Measurements from ENCODE around the gene PSMA1. TPM values are rescaled to one million over a fixed set of nuclear protein-coding genes. Genes with fewer than 3 reads are reported as not detected.
"Not testable (repeated sequence)": the region's sequence is repeated elsewhere in the genome, so short reads cannot be mapped to it uniquely, and the experiment has no call there.

PSMA1 gene
- 100 to 1,000 TPM in 1 of 2 donors, 10 to 100 TPM in 1; 68.7 to 135 TPM for total RNA-seq

DNA sequence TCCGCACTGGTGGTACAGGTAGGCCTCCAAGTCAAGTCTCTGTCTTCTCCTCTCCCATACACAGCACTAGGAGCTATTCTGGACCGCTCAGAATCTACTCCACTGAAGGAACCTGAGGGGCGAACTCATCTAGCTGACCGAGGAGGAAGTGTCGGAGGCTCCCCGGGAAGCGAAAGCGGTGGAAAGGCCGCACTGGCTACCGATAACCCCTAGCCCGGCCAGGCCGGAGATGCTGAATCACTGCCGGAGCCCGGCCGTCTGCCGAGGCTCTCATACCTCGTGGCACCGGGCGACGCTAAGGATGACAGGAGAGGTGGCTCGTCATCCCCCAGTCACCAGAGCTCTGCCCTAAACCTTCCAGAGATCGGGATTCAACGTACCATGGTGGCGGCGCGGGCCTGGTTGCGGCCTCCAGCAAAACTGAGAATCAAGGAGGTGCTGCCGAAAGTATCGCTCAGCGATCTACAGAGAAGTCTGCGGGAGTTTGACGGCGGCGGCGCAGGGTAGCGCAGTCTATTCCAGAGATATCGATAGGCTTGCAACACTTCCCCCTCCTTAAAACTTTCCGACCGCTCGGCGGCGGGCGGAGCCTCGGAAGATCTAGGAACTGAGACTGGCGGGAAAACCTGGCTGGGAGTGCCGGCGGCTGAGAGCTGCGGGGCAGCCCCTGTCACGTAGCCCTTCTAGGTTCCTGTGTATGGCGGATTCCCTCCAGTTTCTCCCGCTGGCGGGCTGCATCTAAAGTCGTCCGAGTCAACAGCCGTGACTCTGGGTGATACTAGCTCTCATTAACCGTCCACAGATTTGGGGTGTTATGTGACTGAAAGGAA lies at the start of gene PSMA1:
PSMA1 (minus strand) TSS at position 470 of the 830 bp plus-strand sequence; CDS start at position 383, 87 bp downstream.
- H3K9me3 ChIP-seq = no peaks in the 10 kb centered on the region
- H3K36me3 ChIP-seq = no peaks in the 10 kb centered on the region
- H3K27ac ChIP-seq = peak within 1 kb of the TSS; percentile 83 to 85
- H3K4me3 ChIP-seq = peak within 1 kb of the TSS; percentile 67 to 70
- intact Hi-C loops (cut with DNase I) = no loop called here
- no peaks in the 10 kb centered on the region for H3K4me1 ChIP-seq (replicated peaks)
- DNase-seq (ENCODE audit: low spot score) = peak; percentile 94
- under 1% methylated on average over 55 of the region's 56 CpGs for WGBS
- TF ChIP-seq CTCF (IDR thresholded peaks at IDR 0.05) = peak; percentile 36 to 89 (median 60)
- TF ChIP-seq POLR2AphosphoS5 (IDR thresholded peaks at IDR 0.05) = peak; percentile 96
- TF ChIP-seq POLR2A (IDR thresholded peaks at IDR 0.05) = peak; percentile 82
- no peaks in the 10 kb centered on the region for H3K27me3 ChIP-seq (replicated peaks; ENCODE audit: insufficient read depth)

- intact Hi-C loops (cut with DNase I); H3K27ac ChIP-seq: not testable (repeated sequence)
- 71% methylated on average over 6 of the region's 6 CpGs for WGBS
These were observed 49.3 kb upstream of the PSMA1 start for GRCh38 chr11:14569516-14569915.

GRCh38 chr11:14567064-14567651 lies 47.0 kb upstream of the PSMA1 start:
- WGBS = 92% methylated on average over 3 of the region's 3 CpGs
- TF ChIP-seq POLR2A (IDR thresholded peaks at IDR 0.05) = no peak
- TF ChIP-seq CTCF (IDR thresholded peaks at IDR 0.05) = no peak
- TF ChIP-seq POLR2AphosphoS5 (IDR thresholded peaks at IDR 0.05) = no peak

More at GRCh38 chr11:14569516-14569915, 49.3 kb upstream of the PSMA1 start:
- H3K4me3 ChIP-seq; H3K4me1 ChIP-seq (replicated peaks); H3K27me3 ChIP-seq (replicated peaks; ENCODE audit: insufficient read depth); DNase-seq (ENCODE audit: low spot score); H3K36me3 ChIP-seq; H3K9me3 ChIP-seq: not testable (repeated sequence)

DNA sequence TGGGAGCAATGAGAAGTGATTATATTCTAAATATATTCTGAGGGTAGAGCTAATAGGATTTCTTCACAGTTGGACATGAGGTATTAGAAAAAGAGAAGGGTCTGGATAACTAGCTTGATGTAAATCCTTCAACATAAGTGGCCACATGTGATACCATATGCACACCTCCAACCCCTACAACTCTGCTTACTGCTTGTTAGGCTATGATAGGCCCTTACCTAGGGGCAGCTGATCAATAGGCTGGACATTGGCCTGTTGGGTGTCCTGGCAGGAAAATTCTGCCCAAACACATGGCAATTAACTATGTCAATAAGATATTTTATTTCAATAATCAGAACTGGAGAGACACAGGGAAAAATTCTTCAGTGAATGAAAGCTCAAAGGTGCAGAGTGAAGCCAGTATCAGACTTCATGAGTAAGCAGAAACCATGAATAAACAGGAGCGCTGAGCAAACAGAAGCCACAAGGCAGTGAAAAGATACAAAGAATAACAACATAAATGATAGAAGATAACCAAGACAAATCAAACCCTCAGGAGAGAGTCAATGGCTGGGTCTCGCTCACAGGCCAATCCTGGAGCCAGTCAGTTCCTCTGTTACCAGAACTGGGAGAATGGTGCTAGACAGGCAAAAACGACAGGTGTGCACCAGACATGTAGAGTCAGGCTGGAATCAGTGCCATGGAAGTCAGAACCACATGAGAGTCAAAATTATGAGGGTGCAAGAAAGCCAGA lies 46.3 kb upstream of the PSMA1 start:
- no peak for DNase-seq (ENCODE audit: low spot score)
- intact Hi-C loops (cut with DNase I) = no loop called here

More at GRCh38 chr11:14567064-14567651, 47.0 kb upstream of the PSMA1 start:
- H3K36me3 ChIP-seq = no peaks in the 10 kb centered on the region
- peak overlapping the region; percentile 30 to 48 for H3K27ac ChIP-seq
- DNase-seq (ENCODE audit: low spot score) = no peak
- H3K9me3 ChIP-seq = no peaks in the 10 kb centered on the region
- H3K4me1 ChIP-seq (replicated peaks) = no peaks in the 10 kb centered on the region
- H3K4me3 ChIP-seq = no peak overlapping the region
- H3K27me3 ChIP-seq (replicated peaks; ENCODE audit: insufficient read depth) = no peaks in the 10 kb centered on the region
- intact Hi-C loops (cut with DNase I) = no loop called here

More for the DNA sequence above, 46.3 kb upstream of the PSMA1 start:
- Histone ChIP-seq H3K4me1 (replicated peaks) (no peaks in the 10 kb centered on the region), H3K36me3 (no peaks in the 10 kb centered on the region), H3K27ac (peak overlapping the region; percentile 30 to 48), H3K4me3 (no peak overlapping the region), H3K9me3 (no peaks in the 10 kb centered on the region), H3K27me3 (replicated peaks; ENCODE audit: insufficient read depth) (no peaks in the 10 kb centered on the region)
- TF ChIP-seq POLR2AphosphoS5 (IDR thresholded peaks at IDR 0.05) (no peak), CTCF (IDR thresholded peaks at IDR 0.05) (no peak), POLR2A (IDR thresholded peaks at IDR 0.05) (no peak)
- 53% methylated on average over 3 of the region's 3 CpGs for WGBS
